Activated naive CD4-positive, alpha-beta T cell treated with anti-CD3 and anti-CD28 coated beads, Interleukin-2, amount 10 ng/mL, durations not matched to agents 7 days and 5 days (primary cell): Measurements from ENCODE around the gene FSCN2.

ENCODE experiments used
- CTCF ChIA-PET: fragments of 350-600 bp; sonication (Branson Sonifier 250); formaldehyde crosslinking; loops from one replicate; lab custom pipeline; 2021; ENCODE audit warnings: antibody characterized with exemption; lab: Charles Lee
- DNase-seq: peaks from one replicate; pipeline ENCODE4 v3.0.0-alpha.2; 2020
- H3K27ac Mint-ChIP-seq: one replicate; pipeline ENCODE4 v1.8.0; 2021; ENCODE audit warnings: mild to moderate bottlenecking, moderate library complexity, mixed read lengths
- H3K27me3 Mint-ChIP-seq: one replicate; pipeline ENCODE4 v1.8.0; 2021; ENCODE audit warnings: mild to moderate bottlenecking, mixed read lengths
- H3K36me3 Mint-ChIP-seq: one replicate; pipeline ENCODE4 v1.8.0; 2021; ENCODE audit warnings: mixed read lengths
- H3K4me1 Mint-ChIP-seq: one replicate; pipeline ENCODE4 v1.8.0; 2021; ENCODE audit warnings: mixed read lengths
- H3K4me3 Mint-ChIP-seq: one replicate; pipeline ENCODE4 v1.8.0; 2021; ENCODE audit warnings: mild to moderate bottlenecking, moderate library complexity, mixed read lengths
- H3K9me3 Mint-ChIP-seq: one replicate; pipeline ENCODE4 v1.8.0; 2021; ENCODE audit warnings: mixed read lengths

Gene FSCN2

GRCh38 chr17:81542431-81543338 is 14.5 kb downstream of the FSCN2 start:
- Mint-ChIP-seq H3K4me1 (no peaks in the 10 kb centered on the region), H3K9me3 (no peaks in the 10 kb centered on the region), H3K36me3 (peaks cover 6% of the 10 kb centered on the region), H3K27ac (no peak overlapping the region), H3K4me3 (no peak overlapping the region), H3K27me3 (peaks cover 10% of the 10 kb centered on the region)
- no peak for DNase-seq
- CTCF ChIA-PET = interaction anchor here (1.2 kb wide), 1 partner anchor 59 kb away, joined by 4 read pairs; no protein-coding TSS in a partner anchor

- Mint-ChIP-seq H3K4me3 (no peak overlapping the region), H3K27ac (no peak overlapping the region), H3K27me3 (peaks cover 4% of the 10 kb centered on the region), H3K4me1 (no peaks in the 10 kb centered on the region), H3K9me3 (no peaks in the 10 kb centered on the region), H3K36me3 (peaks cover 6% of the 10 kb centered on the region)
- DNase-seq = no peak
- CTCF ChIA-PET = interaction anchor here (1.2 kb wide), 1 partner anchor 58 kb away, joined by 4 read pairs; no protein-coding TSS in a partner anchor
Measured at GRCh38 chr17:81543339-81543675, 15.1 kb downstream of the FSCN2 start.

- no peaks in the 10 kb centered on the region for H3K27me3 Mint-ChIP-seq
- CTCF ChIA-PET = no interaction called here
- no peaks in the 10 kb centered on the region for H3K9me3 Mint-ChIP-seq
- H3K4me1 Mint-ChIP-seq = no peaks in the 10 kb centered on the region
- H3K36me3 Mint-ChIP-seq = peaks cover 6% of the 10 kb centered on the region
- no peak overlapping the region for H3K27ac Mint-ChIP-seq
- no peak for DNase-seq
- H3K4me3 Mint-ChIP-seq = no peak overlapping the region
Measured at GRCh38 chr17:81543756-81544155, 15.6 kb downstream of the FSCN2 start.

- Mint-ChIP-seq H3K36me3 (peaks cover 7% of the 10 kb centered on the region), H3K4me3 (no peak overlapping the region), H3K4me1 (peaks cover 4% of the 10 kb centered on the region), H3K9me3 (no peaks in the 10 kb centered on the region), H3K27me3 (no peaks in the 10 kb centered on the region), H3K27ac (no peak overlapping the region)
- CTCF ChIA-PET = no interaction called here
- no peak for DNase-seq
Measured at GRCh38 chr17:81544281-81544974, 16.3 kb downstream of the FSCN2 start.

- Mint-ChIP-seq H3K27ac (no peak overlapping the region), H3K9me3 (no peaks in the 10 kb centered on the region), H3K4me1 (peaks cover 13% of the 10 kb centered on the region), H3K36me3 (peaks cover 13% of the 10 kb centered on the region), H3K27me3 (no peaks in the 10 kb centered on the region), H3K4me3 (no peak overlapping the region)
- DNase-seq = no peak
- CTCF ChIA-PET = no interaction called here
Measured at GRCh38 chr17:81545160-81545949, 17.2 kb downstream of the FSCN2 start.

- H3K4me1 Mint-ChIP-seq = peaks cover 24% of the 10 kb centered on the region
- H3K27ac Mint-ChIP-seq = no peak overlapping the region
- H3K27me3 Mint-ChIP-seq = no peaks in the 10 kb centered on the region
- no peaks in the 10 kb centered on the region for H3K9me3 Mint-ChIP-seq
- no peak for DNase-seq
- CTCF ChIA-PET = no interaction called here
- no peak overlapping the region for H3K4me3 Mint-ChIP-seq
- H3K36me3 Mint-ChIP-seq = peaks cover 13% of the 10 kb centered on the region
Measured at GRCh38 chr17:81546906-81547613, 18.9 kb downstream of the FSCN2 start.

GRCh38 chr17:81547614-81547982 is 19.4 kb downstream of the FSCN2 start:
- H3K27me3 Mint-ChIP-seq = no peaks in the 10 kb centered on the region
- H3K36me3 Mint-ChIP-seq = peaks cover 13% of the 10 kb centered on the region
- no peak overlapping the region for H3K4me3 Mint-ChIP-seq
- H3K27ac Mint-ChIP-seq = no peak overlapping the region
- H3K9me3 Mint-ChIP-seq = no peaks in the 10 kb centered on the region
- no peak for DNase-seq
- H3K4me1 Mint-ChIP-seq = peaks cover 24% of the 10 kb centered on the region
- CTCF ChIA-PET = no interaction called here

- H3K27me3 Mint-ChIP-seq = no peaks in the 10 kb centered on the region
Measured at GRCh38 chr17:81549031-81549557, 20.9 kb downstream of the FSCN2 start.

GRCh38 chr17:81549826-81550225 is 21.6 kb downstream of the FSCN2 start:
- Mint-ChIP-seq H3K9me3 (no peaks in the 10 kb centered on the region), H3K27me3 (no peaks in the 10 kb centered on the region), H3K27ac (no peak overlapping the region), H3K4me3 (peak overlapping the region; percentile 53), H3K4me1 (peaks cover 41% of the 10 kb centered on the region), H3K36me3 (peaks cover 11% of the 10 kb centered on the region)
- CTCF ChIA-PET = no interaction called here
- no peak for DNase-seq

More at GRCh38 chr17:81549031-81549557, 20.9 kb downstream of the FSCN2 start:
- H3K27ac Mint-ChIP-seq = no peak overlapping the region
- H3K9me3 Mint-ChIP-seq = no peaks in the 10 kb centered on the region
- peaks cover 36% of the 10 kb centered on the region for H3K4me1 Mint-ChIP-seq
- H3K4me3 Mint-ChIP-seq = peak overlapping the region; percentile 18
- CTCF ChIA-PET = no interaction called here
- DNase-seq = no peak
- H3K36me3 Mint-ChIP-seq = peaks cover 13% of the 10 kb centered on the region

- peaks cover 41% of the 10 kb centered on the region for H3K4me1 Mint-ChIP-seq
- H3K27me3 Mint-ChIP-seq = no peaks in the 10 kb centered on the region
- H3K36me3 Mint-ChIP-seq = peaks cover 11% of the 10 kb centered on the region
- peak overlapping the region; percentile 60 for H3K27ac Mint-ChIP-seq
- no peaks in the 10 kb centered on the region for H3K9me3 Mint-ChIP-seq
- CTCF ChIA-PET = no interaction called here
- peak overlapping the region; percentile 78 for H3K4me3 Mint-ChIP-seq
- DNase-seq = no peak
Measured at GRCh38 chr17:81550285-81550684, 22.1 kb downstream of the FSCN2 start.

GRCh38 chr17:81550830-81551457 is 22.8 kb downstream of the FSCN2 start:
- no peaks in the 10 kb centered on the region for H3K27me3 Mint-ChIP-seq
- DNase-seq = no peak
- CTCF ChIA-PET = no interaction called here
- H3K4me3 Mint-ChIP-seq = peak overlapping the region; percentile 78
- no peaks in the 10 kb centered on the region for H3K9me3 Mint-ChIP-seq
- peaks cover 41% of the 10 kb centered on the region for H3K4me1 Mint-ChIP-seq
- peaks cover 11% of the 10 kb centered on the region for H3K36me3 Mint-ChIP-seq
- peak overlapping the region; percentile 77 for H3K27ac Mint-ChIP-seq

- no peaks in the 10 kb centered on the region for H3K9me3 Mint-ChIP-seq
- H3K4me1 Mint-ChIP-seq = peaks cover 41% of the 10 kb centered on the region
- H3K4me3 Mint-ChIP-seq = peak overlapping the region; percentile 78
- DNase-seq = peak; percentile 41
- H3K27me3 Mint-ChIP-seq = no peaks in the 10 kb centered on the region
- peak overlapping the region; percentile 77 for H3K27ac Mint-ChIP-seq
- CTCF ChIA-PET = interaction anchor here (0.8 to 1.1 kb wide), 2 partner anchors 38 to 52 kb away, joined by 3 read pairs; no protein-coding TSS in a partner anchor
- peaks cover 7% of the 10 kb centered on the region for H3K36me3 Mint-ChIP-seq
Measured at GRCh38 chr17:81551458-81552243, 23.5 kb downstream of the FSCN2 start.
